CD4-positive, alpha-beta T cell (primary cell): ENCODE measurements around the gene PDLIM3. TPM values are rescaled to one million over a fixed set of nuclear protein-coding genes. Genes with fewer than 3 reads are reported as not detected.

ENCODE experiments used
- ATAC-seq: fragments of 200-7000 bp; cut with Tn5 transposase; one replicate; pipeline ENCODE4 v1.10.0; 2022; ENCODE audit warnings: mild to moderate bottlenecking; ENCODE audit not compliant: poor library complexity
- CTCF ChIA-PET: fragments of 350-600 bp; sonication (Branson Sonifier 250); formaldehyde crosslinking; loops from one replicate; lab custom pipeline; 2021; ENCODE audit warnings: antibody characterized with exemption, inconsistent platforms; lab: Charles Lee
- POLR2A ChIA-PET: fragments of 350-600 bp; sonication (Branson Sonifier 250); formaldehyde crosslinking; loops from one replicate; lab custom pipeline; 2021; ENCODE audit warnings: antibody characterized with exemption, inconsistent platforms; lab: Charles Lee
- DNase-seq, 14 experiments: peaks; one replicate each; pipeline ENCODE4 v3.0.0-alpha.2; 2013 to 2020; ENCODE audit warnings: mixed read lengths in 2 of 14
- H3K27ac ChIP-seq, 2 donors: one replicate each; pipeline versions ENCODE4 v1.5.1 to v1.7.0; 2013; ENCODE audit warnings: low read length in 2 of 2, low read depth in 1 of 2, mild to moderate bottlenecking in 1 of 2
- H3K27me3 ChIP-seq, 2 experiments: 1 replicate in 1 of 2; 2 replicates in 1 of 2; pipeline versions ENCODE4 v1.6.1 to v1.7.0; 2013; ENCODE audit warnings: low read length in 2 of 2, control low read depth in 1 of 2, mild to moderate bottlenecking in 1 of 2, moderate library complexity in 1 of 2; ENCODE audit not compliant: insufficient read depth in 2 of 2, control insufficient read depth in 1 of 2
- H3K36me3 ChIP-seq: one replicate; pipeline ENCODE4 v1.6.1; 2013; ENCODE audit warnings: low read length, control low read depth; ENCODE audit not compliant: insufficient read depth
- H3K4me1 ChIP-seq: one replicate; pipeline ENCODE4 v1.6.1; 2013; ENCODE audit warnings: low read length, control low read depth; ENCODE audit not compliant: insufficient read depth
- H3K4me3 ChIP-seq: one replicate; pipeline ENCODE4 v1.5.1; 2013; ENCODE audit warnings: mild to moderate bottlenecking, low read length, moderate library complexity
- H3K9me3 ChIP-seq, 2 experiments: 1 replicate in 1 of 2; 2 replicates in 1 of 2; pipeline versions ENCODE4 v1.6.1 to v1.7.0; 2013; ENCODE audit warnings: low read length in 2 of 2, mild to moderate bottlenecking in 2 of 2, control low read depth in 1 of 2, moderate library complexity in 1 of 2; ENCODE audit not compliant: control insufficient read depth in 1 of 2, insufficient read depth in 1 of 2
- H3K27ac Mint-ChIP-seq: one replicate; pipeline ENCODE4 v1.8.0; 2020; ENCODE audit warnings: mixed read lengths
- H3K27me3 Mint-ChIP-seq: one replicate; pipeline ENCODE4 v1.8.0; 2021; ENCODE audit warnings: mixed read lengths
- H3K36me3 Mint-ChIP-seq: one replicate; pipeline ENCODE4 v1.8.0; 2021; ENCODE audit warnings: low read depth, mixed read lengths
- H3K4me1 Mint-ChIP-seq: one replicate; pipeline ENCODE4 v1.8.0; 2021; ENCODE audit warnings: low read depth, mixed read lengths
- H3K4me3 Mint-ChIP-seq: one replicate; pipeline ENCODE4 v1.8.0; 2020; ENCODE audit warnings: mild to moderate bottlenecking, mixed read lengths
- H3K9me3 Mint-ChIP-seq: one replicate; pipeline ENCODE4 v1.8.0; 2020; ENCODE audit warnings: mixed read lengths
- CTCF ChIP-seq: fragments of 200-600 bp; IDR thresholded peaks from one replicate; pipeline ENCODE4 v1.8.0; 2022; ENCODE audit warnings: antibody characterized with exemption, mild to moderate bottlenecking
- intact Hi-C, 2 experiments: fragments of 100-400 bp; cut with DNase I in 1 of 2; cut with micrococcal nuclease in 1 of 2; formaldehyde crosslinking; loops; one replicate each; pipeline versions ENCODE4 v1.15.1 to v1.9.0; 2023 to 2025; cut with DNase I, micrococcal nuclease
- total RNA-seq, 174 experiments: library from RNA in 2 of 174; stranded (reverse) in 2 of 174; gene quantifications; one replicate each; pipeline ENCODE4 v1.2.3 and lab custom pipeline; 2021 to 2026

The PDLIM3 gene
- total RNA-seq, 2 experiments from 2014 or later = not detected

DNA sequence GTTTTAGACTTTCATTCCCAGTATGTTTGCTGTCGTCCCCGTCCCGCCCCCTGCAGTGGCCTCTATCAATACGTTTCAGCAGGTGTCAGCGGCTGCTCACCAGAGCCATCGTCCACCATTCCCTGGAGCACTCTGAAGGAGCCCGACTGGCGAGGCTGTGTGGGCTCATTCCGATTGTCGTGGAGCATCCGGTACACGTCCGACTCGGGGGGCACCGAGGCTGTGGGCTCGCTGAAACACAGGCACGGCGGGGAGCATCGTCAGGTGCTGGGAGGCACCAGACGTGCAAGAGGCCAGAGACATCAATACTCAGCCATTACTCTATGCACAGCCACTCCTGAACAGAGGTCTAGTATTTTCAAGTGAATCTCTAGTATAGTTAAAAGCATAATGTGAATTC lies 28.9 kb downstream of the PDLIM3 start:
- intact Hi-C loops = no loop called here
- Mint-ChIP-seq H3K36me3 (no peaks in the 10 kb centered on the region), H3K4me3 (no peak overlapping the region), H3K27me3 (peaks cover 77% of the 10 kb centered on the region), H3K4me1 (no peaks in the 10 kb centered on the region), H3K27ac (no peak overlapping the region), H3K9me3 (no peaks in the 10 kb centered on the region)
- DNase-seq (no peak), ATAC-seq (no peak)
- CTCF ChIA-PET = no interaction called here
- POLR2A ChIA-PET = no interaction called here
- Histone ChIP-seq H3K27me3 (peaks cover 10 to 20% of the 10 kb centered on the region in 2 experiments), H3K36me3 (no peaks in the 10 kb centered on the region), H3K4me3 (no peak overlapping the region), H3K9me3 (peaks cover 0 to 8% of the 10 kb centered on the region in 2 experiments), H3K27ac (no peak overlapping the region), H3K4me1 (no peaks in the 10 kb centered on the region)
- TF ChIP-seq CTCF = no peak

DNA sequence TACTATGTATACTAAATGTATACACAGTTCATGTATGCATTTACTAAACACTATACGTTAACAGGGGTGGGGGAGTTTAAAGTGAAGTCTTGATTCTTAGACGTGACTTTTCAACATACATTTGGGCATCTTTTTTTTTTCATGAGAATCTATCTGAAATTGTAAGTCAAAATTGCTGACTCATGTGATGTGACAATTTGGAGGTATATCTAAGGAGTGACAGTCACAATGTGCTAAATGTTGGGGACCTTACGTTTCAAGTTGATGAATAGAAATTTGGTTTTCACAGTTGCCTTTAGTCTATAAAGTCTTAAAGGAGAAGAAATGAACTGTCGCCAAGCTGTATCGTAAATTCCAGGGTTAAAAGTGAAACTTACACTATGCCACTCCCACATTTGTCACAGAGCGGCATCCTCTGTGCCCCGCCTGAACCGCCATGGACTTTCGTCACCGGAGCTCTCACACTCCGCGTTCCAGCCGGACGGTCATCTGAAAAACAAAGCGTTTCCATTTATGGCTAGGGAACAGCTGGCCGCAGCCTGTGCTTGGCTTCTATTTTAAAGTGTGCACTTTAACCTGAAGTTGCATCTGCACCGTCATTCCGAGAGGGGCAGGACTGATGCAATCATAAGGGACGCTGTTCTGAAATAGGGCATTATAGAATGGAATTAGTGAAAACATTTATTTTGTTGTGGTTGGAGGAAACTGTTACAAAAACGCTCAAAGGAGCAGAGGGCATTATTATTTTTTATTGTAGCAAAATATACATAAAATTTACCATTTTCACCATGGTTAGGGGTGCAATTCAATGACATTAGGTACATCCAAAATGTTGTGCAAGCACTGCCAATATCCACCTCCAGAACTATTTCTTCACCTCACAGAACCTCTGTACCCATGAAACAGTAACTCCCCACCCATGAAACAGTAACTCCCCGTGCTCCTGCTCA lies 30.9 kb downstream of the PDLIM3 start:
- peaks cover 7 to 14% of the 10 kb centered on the region in 2 experiments for H3K27me3 ChIP-seq
- peaks cover 0 to 12% of the 10 kb centered on the region in 2 experiments for H3K9me3 ChIP-seq
- TF ChIP-seq CTCF = no peak
- H3K4me3 ChIP-seq = no peak overlapping the region
- H3K4me1 ChIP-seq = no peaks in the 10 kb centered on the region
- no peaks in the 10 kb centered on the region for H3K36me3 ChIP-seq
- no peak for ATAC-seq
- no peaks in the 10 kb centered on the region for H3K9me3 Mint-ChIP-seq
- H3K4me1 Mint-ChIP-seq = no peaks in the 10 kb centered on the region
- POLR2A ChIA-PET = no interaction called here
- no peak overlapping the region for H3K4me3 Mint-ChIP-seq
- no peak overlapping the region for H3K27ac ChIP-seq
- intact Hi-C loops = no loop called here
- no peaks in the 10 kb centered on the region for H3K36me3 Mint-ChIP-seq
- DNase-seq = no peak
- CTCF ChIA-PET = no interaction called here
- no peak overlapping the region for H3K27ac Mint-ChIP-seq
- peaks cover 56% of the 10 kb centered on the region for H3K27me3 Mint-ChIP-seq

GRCh38 chr4:185502386-185502785 lies 32.9 kb downstream of the PDLIM3 start:
- ATAC-seq = no peak
- intact Hi-C loops = no loop called here
- H3K4me3 ChIP-seq = no peak overlapping the region
- peaks cover 0 to 12% of the 10 kb centered on the region in 2 experiments for H3K9me3 ChIP-seq
- ChIA-PET CTCF (no interaction called here), POLR2A (no interaction called here)
- no peaks in the 10 kb centered on the region for H3K36me3 ChIP-seq
- no peaks in the 10 kb centered on the region for H3K9me3 Mint-ChIP-seq
- DNase-seq = no peak
- no peak overlapping the region for H3K27ac Mint-ChIP-seq
- H3K27ac ChIP-seq = no peak overlapping the region
- TF ChIP-seq CTCF = no peak
- no peaks in the 10 kb centered on the region for H3K4me1 ChIP-seq
- no peak overlapping the region for H3K4me3 Mint-ChIP-seq
- no peaks in the 10 kb centered on the region for H3K36me3 Mint-ChIP-seq
- no peaks in the 10 kb centered on the region for H3K4me1 Mint-ChIP-seq
- peaks cover 42% of the 10 kb centered on the region for H3K27me3 Mint-ChIP-seq
- H3K27me3 ChIP-seq = peaks cover 7 to 11% of the 10 kb centered on the region in 2 experiments
